CD14-positive monocyte (primary cell): ENCODE measurements around the gene INO80. TPM values are rescaled to one million over a fixed set of nuclear protein-coding genes. Genes with fewer than 3 reads are reported as not detected.
"Not testable (repeated sequence)": the region's sequence is repeated elsewhere in the genome, so short reads cannot be mapped to it uniquely, and the experiment has no call there.

Experiments
- DNase-seq, 3 donors: peaks; one replicate each; pipeline ENCODE4 v3.0.0-alpha.2; 2011 to 2022
- H2AFZ ChIP-seq: 2 replicates; pipeline ENCODE4 v1.6.0; 2012; ENCODE audit warnings: mild to moderate bottlenecking, low read depth, low read length, inconsistent platforms; ENCODE audit not compliant: insufficient read depth, poor library complexity, severe bottlenecking
- H3K27ac ChIP-seq, 2 donors: 1 replicate in 1 of 2; 2 replicates in 1 of 2; pipeline ENCODE4 v1.5.1; 2012 to 2013; ENCODE audit warnings: low read length in 2 of 2, control low read depth in 1 of 2, inconsistent platforms in 1 of 2, low read depth in 1 of 2, mild to moderate bottlenecking in 1 of 2
- H3K27me3 ChIP-seq, 2 donors: one replicate each; pipeline versions ENCODE4 v1.6.0 to v1.6.1; 2011 to 2013; ENCODE audit warnings: low read length in 2 of 2; ENCODE audit not compliant: control insufficient read depth in 2 of 2, insufficient read depth in 2 of 2
- H3K36me3 ChIP-seq, 2 donors: replicated peaks in 1 of 2; 1 replicate in 1 of 2; 2 replicates in 1 of 2; pipeline versions ENCODE4 v1.5.1 to v1.6.1; 2012 to 2013; ENCODE audit warnings: low read length in 2 of 2, control low read depth in 1 of 2, inconsistent platforms in 1 of 2, mild to moderate bottlenecking in 1 of 2; ENCODE audit not compliant: insufficient read depth in 2 of 2, control insufficient read depth in 1 of 2
- H3K4me1 ChIP-seq, 2 donors: 1 replicate in 1 of 2; 2 replicates in 1 of 2; pipeline versions ENCODE4 v1.5.1 to v1.6.1; 2012 to 2013; ENCODE audit warnings: low read length in 2 of 2, control low read depth in 1 of 2, inconsistent platforms in 1 of 2, mild to moderate bottlenecking in 1 of 2, moderate library complexity in 1 of 2; ENCODE audit not compliant: insufficient read depth in 2 of 2, control insufficient read depth in 1 of 2
- H3K4me2 ChIP-seq: replicated peaks from 2 replicates; pipeline ENCODE3; 2012; ENCODE audit warnings: low read length, moderate library complexity, mild to moderate bottlenecking; ENCODE audit not compliant: poor library complexity, severe bottlenecking; ENCODE audit errors: extremely low read depth
- H3K4me3 ChIP-seq, 3 experiments: fragments of 200-600 bp in 1 of 3; sonication (generic) in 1 of 3; replicated peaks in 1 of 3; 1 replicate in 2 of 3; 2 replicates in 1 of 3; pipeline ENCODE4 v1.5.1; 2011 to 2013; ENCODE audit warnings: low read length in 3 of 3, mild to moderate bottlenecking in 3 of 3, control low read depth in 2 of 3, low read depth in 2 of 3, inconsistent platforms in 1 of 3, moderate library complexity in 1 of 3
- H3K79me2 ChIP-seq: 2 replicates; pipeline ENCODE4 v1.6.0; 2012; ENCODE audit warnings: mild to moderate bottlenecking, control low read depth, inconsistent platforms, low read length, moderate library complexity; ENCODE audit not compliant: insufficient read depth
- H3K9ac ChIP-seq: 2 replicates; pipeline ENCODE4 v1.6.0; 2017; ENCODE audit warnings: low read length, mild to moderate bottlenecking; ENCODE audit not compliant: insufficient read depth, poor library complexity, severe bottlenecking
- H3K9me3 ChIP-seq, 2 donors: replicated peaks in 1 of 2; 1 replicate in 1 of 2; 2 replicates in 1 of 2; pipeline versions ENCODE4 v1.5.1 to v1.6.1; 2012 to 2013; ENCODE audit warnings: low read length in 2 of 2, control low read depth in 1 of 2; ENCODE audit not compliant: control insufficient read depth in 1 of 2, insufficient read depth in 1 of 2
- H4K20me1 ChIP-seq: 2 replicates; pipeline ENCODE4 v1.6.0; 2012; ENCODE audit warnings: mild to moderate bottlenecking, low read length, control low read depth, moderate library complexity; ENCODE audit not compliant: insufficient read depth
- H3K27ac Mint-ChIP-seq, 7 donors: one replicate each; pipeline ENCODE4 v1.8.0; 2020; ENCODE audit warnings: mild to moderate bottlenecking in 7 of 7, mixed read lengths in 7 of 7, moderate library complexity in 6 of 7, inconsistent platforms in 2 of 7
- H3K27me3 Mint-ChIP-seq, 3 donors: one replicate each; pipeline ENCODE4 v1.8.0; 2021 to 2022; ENCODE audit warnings: low read depth in 3 of 3, mild to moderate bottlenecking in 3 of 3, mixed read lengths in 3 of 3, moderate library complexity in 3 of 3, inconsistent platforms in 1 of 3
- H3K36me3 Mint-ChIP-seq, 2 donors: one replicate each; pipeline ENCODE4 v1.8.0; 2020; ENCODE audit warnings: mixed read lengths in 2 of 2, inconsistent platforms in 1 of 2, mild to moderate bottlenecking in 1 of 2
- H3K4me1 Mint-ChIP-seq: one replicate; pipeline ENCODE4 v1.8.0; 2020; ENCODE audit warnings: mild to moderate bottlenecking, mixed read lengths
- H3K4me3 Mint-ChIP-seq, 2 donors: one replicate each; pipeline ENCODE4 v1.8.0; 2020; ENCODE audit warnings: mild to moderate bottlenecking in 2 of 2, mixed read lengths in 2 of 2, moderate library complexity in 1 of 2
- H3K9me3 Mint-ChIP-seq, 7 donors: one replicate each; pipeline ENCODE4 v1.8.0; 2020 to 2022; ENCODE audit warnings: mixed read lengths in 7 of 7, mild to moderate bottlenecking in 6 of 7, moderate library complexity in 6 of 7, inconsistent platforms in 2 of 7
- WGBS: methylation state at CpG from one replicate; pipeline ENCODE4 v1.1.5; 2013; ENCODE audit warnings: missing lambda C conversion rate; ENCODE audit not compliant: insufficient coverage; 5-methylcytosine and 5-hydroxymethylcytosine counted together
- intact Hi-C, 2 donors: fragments of 100-400 bp; cut with micrococcal nuclease; formaldehyde crosslinking; loops; one replicate each; pipeline versions ENCODE4 v1.15.0 to v1.15.1; 2023
- polyA plus RNA-seq, 3 donors: library from polyadenylated mRNA; depleted of rRNA in 1 of 3; unstranded in 2 of 3; stranded (reverse) in 1 of 3; fragments of 300-500 nt in 2 of 3; fragments of >200 nt in 1 of 3; fragmentation: Illumina TruSeq in 2 of 3; gene quantifications; 1 replicate in 2 of 3; 2 replicates in 1 of 3; pipeline ENCODE4 v1.2.3, GENCODE V29; 2012 to 2021
- TF ChIP-seq, protein P1 (sequence below): fragments of 200-600 bp; IDR thresholded peaks from one replicate; pipeline ENCODE4 v1.8.0; 2022; ENCODE audit warnings: antibody characterized with exemption, mild to moderate bottlenecking

INO80 gene
- polyA plus RNA-seq, 3 donors: 2.3 to 13.1 (median 2.4) TPM

DNA sequence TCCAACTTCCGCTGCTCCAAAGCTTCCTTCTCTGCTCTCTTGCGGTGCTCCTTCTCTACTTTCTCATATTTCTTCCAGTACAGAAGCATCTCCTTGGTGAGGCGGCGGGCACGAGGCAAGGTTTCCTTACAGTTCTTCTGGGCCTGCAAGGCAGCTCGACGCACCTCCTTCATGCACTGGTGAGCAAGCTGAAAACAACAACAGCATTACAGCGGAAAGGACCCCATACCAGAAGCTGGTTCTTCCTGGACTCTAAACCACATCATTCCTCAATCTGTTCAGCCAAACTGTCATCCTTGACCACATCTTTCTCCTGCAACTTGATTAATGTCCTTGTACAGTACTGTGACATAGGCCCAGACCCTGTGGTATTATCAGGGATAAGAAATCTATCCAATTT lies 36.4 kb downstream of the INO80 start:
- Mint-ChIP-seq H3K9me3 (no peaks in the 10 kb centered on the region), H3K27me3 (peaks cover 0 to 2% (median 0%) of the 10 kb centered on the region in 3 donors), H3K27ac (peak overlapping the region in 1 of 7 donors; percentile 3), H3K4me1 (peaks cover 3% of the 10 kb centered on the region), H3K36me3 (peaks cover 76 to 97% of the 10 kb centered on the region in 2 donors), H3K4me3 (no peak overlapping the region)
- H3K27me3 ChIP-seq: no peaks in the 10 kb centered on the region
- no peak overlapping the region for H3K4me3 ChIP-seq
- no peaks in the 10 kb centered on the region for H3K4me1 ChIP-seq
- 22% methylated on average over 7 of the region's 8 CpGs for whole genome bisulfite sequencing
- no peak overlapping the region for H3K9ac ChIP-seq
- TF ChIP-seq, protein P1, sequence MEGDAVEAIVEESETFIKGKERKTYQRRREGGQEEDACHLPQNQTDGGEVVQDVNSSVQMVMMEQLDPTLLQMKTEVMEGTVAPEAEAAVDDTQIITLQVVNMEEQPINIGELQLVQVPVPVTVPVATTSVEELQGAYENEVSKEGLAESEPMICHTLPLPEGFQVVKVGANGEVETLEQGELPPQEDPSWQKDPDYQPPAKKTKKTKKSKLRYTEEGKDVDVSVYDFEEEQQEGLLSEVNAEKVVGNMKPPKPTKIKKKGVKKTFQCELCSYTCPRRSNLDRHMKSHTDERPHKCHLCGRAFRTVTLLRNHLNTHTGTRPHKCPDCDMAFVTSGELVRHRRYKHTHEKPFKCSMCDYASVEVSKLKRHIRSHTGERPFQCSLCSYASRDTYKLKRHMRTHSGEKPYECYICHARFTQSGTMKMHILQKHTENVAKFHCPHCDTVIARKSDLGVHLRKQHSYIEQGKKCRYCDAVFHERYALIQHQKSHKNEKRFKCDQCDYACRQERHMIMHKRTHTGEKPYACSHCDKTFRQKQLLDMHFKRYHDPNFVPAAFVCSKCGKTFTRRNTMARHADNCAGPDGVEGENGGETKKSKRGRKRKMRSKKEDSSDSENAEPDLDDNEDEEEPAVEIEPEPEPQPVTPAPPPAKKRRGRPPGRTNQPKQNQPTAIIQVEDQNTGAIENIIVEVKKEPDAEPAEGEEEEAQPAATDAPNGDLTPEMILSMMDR: no peak
- H3K4me2 ChIP-seq: no peak overlapping the region
- H3K79me2 ChIP-seq: no peaks in the 10 kb centered on the region
- no peak overlapping the region for H2AFZ ChIP-seq
- DNase-seq: no peak
- H4K20me1 ChIP-seq: no peaks in the 10 kb centered on the region
- intact Hi-C loops: no loop called here
- H3K9me3 ChIP-seq: no peaks in the 10 kb centered on the region
- H3K27ac ChIP-seq: peak overlapping the region in 1 of 2 donors; percentile 22
- H3K36me3 ChIP-seq: peaks cover 94 to 100% of the 10 kb centered on the region in 2 donors

DNA sequence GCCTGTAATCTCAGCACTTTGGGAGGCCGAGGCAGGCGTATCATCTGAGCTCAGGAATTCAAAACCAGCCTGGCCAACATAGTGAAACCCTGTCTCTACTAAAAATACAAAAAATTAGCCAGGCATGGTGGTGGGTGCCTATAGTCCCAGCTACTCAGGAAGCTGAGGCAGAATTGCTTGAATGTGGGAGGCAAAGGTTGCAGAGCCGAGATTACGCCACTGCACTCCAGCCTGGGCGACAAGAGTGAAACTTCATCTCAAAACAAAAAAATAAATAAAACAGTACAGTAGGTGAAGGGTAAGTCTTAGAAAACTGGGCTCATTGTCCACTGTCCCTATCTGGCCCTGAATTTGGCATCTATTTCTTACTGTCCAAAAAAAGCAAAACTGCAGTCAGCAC lies 37.2 kb downstream of the INO80 start:
- H4K20me1 ChIP-seq, H2AFZ ChIP-seq, H3K4me3 ChIP-seq, intact Hi-C loops, H3K27me3 ChIP-seq, H3K4me1 Mint-ChIP-seq, H3K79me2 ChIP-seq, H3K27ac ChIP-seq, H3K27me3 Mint-ChIP-seq, H3K4me3 Mint-ChIP-seq, H3K9me3 Mint-ChIP-seq, H3K4me2 ChIP-seq, DNase-seq, H3K9ac ChIP-seq, H3K4me1 ChIP-seq, H3K9me3 ChIP-seq: not testable (repeated sequence)
- H3K36me3 ChIP-seq: peaks cover 94 to 100% of the 10 kb centered on the region in 2 donors
- Mint-ChIP-seq H3K36me3 (peaks cover 79 to 98% of the 10 kb centered on the region in 2 donors), H3K27ac (peak overlapping the region in 2 of 7 donors; percentile 35 to 55)
- 100% methylated on average over 2 of the region's 5 CpGs for WGBS
